ENCODE data around the gene FAM237A.
A peak's percentile ranks its signal among the peaks of the same experiment; 100 is the strongest.

FAM237A gene

GRCh38 chr2:206642075-206643025, at the start of gene FAM237A:
TSS of gene FAM237A (plus strand) at chr2:206642487. CDS start at chr2:206644237, 1,750 bp downstream.
- peak; percentile 2 to 9 (median 3) for DNase-seq (ENCODE audit: low read depth in 3 of 3)

GRCh38 chr2:206597717-206598218, 44.5 kb upstream of the FAM237A start:
- DNase-seq (ENCODE audit: low read depth in 3 of 3): no peak

GRCh38 chr2:206603243-206603642, 39.0 kb upstream of the FAM237A start:
- DNase-seq (ENCODE audit: low read depth in 3 of 3): no peak

DNA sequence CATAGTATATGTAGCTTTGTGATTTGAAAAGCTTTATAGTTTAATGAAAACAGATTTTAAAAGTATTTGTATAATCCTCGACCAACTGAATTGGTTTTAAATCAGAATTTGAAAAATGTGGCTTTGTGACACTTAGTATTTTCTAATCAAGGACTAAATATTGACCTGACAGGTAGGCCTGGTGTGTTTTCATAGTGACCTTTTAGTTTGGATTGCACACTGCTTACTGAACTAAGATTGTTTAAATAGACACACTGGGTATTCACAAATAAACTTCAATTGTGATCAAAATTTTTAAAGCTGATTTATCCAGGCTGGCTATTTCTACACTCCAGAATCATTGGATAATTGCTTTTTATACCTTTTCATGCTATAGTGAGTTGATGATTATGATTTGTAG, 31.8 kb upstream of the FAM237A start:
- no peak for DNase-seq (ENCODE audit: low read depth in 3 of 3)

DNA sequence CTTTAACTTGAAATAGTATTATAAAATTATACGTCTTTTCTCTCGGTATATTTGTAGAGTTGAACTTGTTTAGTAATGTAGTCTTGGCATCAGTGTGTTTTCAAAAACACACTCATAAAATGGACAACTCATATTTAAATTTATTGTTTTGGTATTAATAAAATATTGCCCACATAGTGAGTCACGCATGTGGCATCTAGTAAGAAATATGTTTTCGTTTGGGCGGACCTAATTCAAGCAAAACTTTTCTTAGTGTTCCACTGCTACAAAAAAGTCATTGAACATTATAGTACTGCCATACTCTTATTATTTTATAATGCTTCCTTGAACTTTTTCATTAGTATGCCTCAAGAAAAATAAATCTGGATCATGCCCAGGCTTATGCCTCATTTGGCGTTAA, 31.1 kb upstream of the FAM237A start:
- DNase-seq (ENCODE audit: low read depth in 3 of 3): no peak

DNA sequence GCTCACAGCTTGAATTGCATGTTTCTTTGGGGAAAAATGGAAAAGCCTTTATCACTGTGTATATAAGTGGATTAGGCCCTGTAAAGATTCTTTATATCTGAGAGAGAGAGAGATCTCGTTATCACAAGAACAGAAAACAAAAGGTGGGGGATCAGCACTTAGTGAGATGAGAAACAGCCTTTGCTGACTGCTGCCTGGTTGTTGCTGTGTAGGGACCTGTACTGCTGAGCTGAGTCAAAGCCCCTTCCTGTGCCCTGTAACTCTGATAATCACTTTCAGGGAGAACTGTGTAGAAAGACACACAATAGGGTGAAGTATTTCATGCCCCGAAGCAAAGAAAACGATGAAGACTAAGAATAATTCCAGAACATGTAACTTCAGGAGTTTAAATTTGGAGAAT, 30.6 kb upstream of the FAM237A start:
- no peak for DNase-seq (ENCODE audit: low read depth in 3 of 3)

DNA sequence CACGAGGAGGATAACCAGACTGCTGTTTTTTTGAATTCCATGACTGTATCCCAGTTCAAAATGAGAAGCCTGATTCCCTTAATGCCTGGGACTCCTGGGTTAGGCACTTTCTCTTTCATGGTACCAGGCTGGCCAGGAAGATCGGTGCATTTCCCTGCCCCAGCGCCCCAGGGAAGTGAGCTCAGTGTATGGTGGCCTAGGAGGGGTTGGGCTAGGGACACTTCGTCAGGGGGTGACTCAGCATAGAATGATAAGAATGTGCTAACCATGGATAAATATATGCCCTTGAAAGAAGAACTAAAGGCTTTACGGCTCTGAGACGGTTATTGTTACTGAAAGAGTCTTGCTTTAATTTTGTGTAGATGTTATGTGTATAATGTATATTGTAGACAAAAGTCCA, 27.5 kb upstream of the FAM237A start:
- DNase-seq (ENCODE audit: low read depth in 3 of 3): no peak

GRCh38 chr2:206615417-206616089, 26.7 kb upstream of the FAM237A start:
- no peak for DNase-seq (ENCODE audit: low read depth in 3 of 3)

DNA sequence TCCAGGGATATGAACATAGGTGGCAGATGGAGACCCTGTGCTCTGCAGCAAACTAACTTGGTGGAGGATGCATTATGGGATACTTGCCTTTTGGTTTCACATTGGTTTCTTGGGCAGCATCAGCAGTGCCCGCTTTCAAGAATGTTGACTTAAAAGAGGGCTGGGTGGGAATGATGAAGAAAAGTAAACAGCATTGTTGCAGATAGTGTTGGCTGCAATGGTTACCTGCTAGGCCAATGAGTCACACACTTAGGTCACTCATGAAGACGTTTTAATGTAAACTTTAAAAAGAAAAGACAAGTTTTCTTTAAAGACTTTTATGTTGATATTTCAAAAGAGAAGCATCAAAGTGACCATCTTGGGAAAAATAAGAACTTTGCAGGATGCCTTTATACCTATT, 26.1 kb upstream of the FAM237A start:
- DNase-seq (ENCODE audit: low read depth in 3 of 3): no peak

DNA sequence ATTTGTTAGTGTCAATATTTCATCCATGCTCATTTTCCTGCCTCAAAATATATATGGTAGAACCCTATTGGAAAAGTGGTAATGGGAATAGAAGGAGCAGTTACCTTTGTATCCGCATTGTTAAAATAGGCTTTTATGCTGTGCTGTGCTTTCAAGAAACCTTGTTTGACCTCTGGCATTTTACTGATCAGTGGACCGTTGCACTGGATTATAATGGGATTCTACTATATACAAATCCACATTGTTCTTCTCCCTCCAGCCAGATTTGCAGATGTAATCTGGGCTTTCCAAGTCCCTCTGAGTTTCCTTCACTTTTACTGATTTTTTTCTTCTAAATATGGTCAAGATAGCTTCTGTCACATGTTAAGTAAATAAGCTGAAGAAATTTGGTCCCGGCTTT, 23.3 kb upstream of the FAM237A start:
- DNase-seq (ENCODE audit: low read depth in 3 of 3): no peak

DNA sequence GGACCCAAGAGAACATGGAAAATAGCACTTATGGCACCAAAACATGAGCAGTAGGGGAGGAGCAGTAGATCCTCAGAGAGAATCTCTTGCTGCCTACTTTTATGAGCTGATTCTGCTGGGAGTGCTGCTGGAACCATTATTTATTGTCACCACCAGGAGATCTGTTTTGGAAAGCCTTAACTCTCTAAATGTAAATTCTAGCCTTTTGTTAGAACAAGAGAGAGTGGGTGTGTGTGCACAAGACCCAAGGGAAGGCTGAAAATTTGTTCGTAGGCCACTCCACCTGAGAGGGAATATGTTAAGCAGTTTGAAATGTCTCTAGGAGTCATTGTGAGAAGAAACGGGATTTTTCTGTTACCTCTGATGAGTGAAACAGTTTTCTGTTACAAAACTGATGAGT, 16.2 kb upstream of the FAM237A start:
- no peak for DNase-seq (ENCODE audit: low read depth in 3 of 3)

- DNase-seq (ENCODE audit: low read depth in 3 of 3): no peak
Measured at GRCh38 chr2:206627632-206628031, 14.7 kb upstream of the FAM237A start.

GRCh38 chr2:206631340-206631739, 10.9 kb upstream of the FAM237A start:
- DNase-seq (ENCODE audit: low read depth in 3 of 3): no peak

- DNase-seq (ENCODE audit: low read depth in 3 of 3): no peak
Measured at GRCh38 chr2:206635015-206635414, 7.3 kb upstream of the FAM237A start.

GRCh38 chr2:206639636-206640035, 2.7 kb upstream of the FAM237A start:
- no peak for DNase-seq (ENCODE audit: low read depth in 3 of 3)

GRCh38 chr2:206641226-206641625, 1.1 kb upstream of the FAM237A start:
- no peak for DNase-seq (ENCODE audit: low read depth in 3 of 3)

GRCh38 chr2:206647985-206648384, 5.7 kb downstream of the FAM237A start:
- no peak for DNase-seq (ENCODE audit: low read depth in 3 of 3)

DNA sequence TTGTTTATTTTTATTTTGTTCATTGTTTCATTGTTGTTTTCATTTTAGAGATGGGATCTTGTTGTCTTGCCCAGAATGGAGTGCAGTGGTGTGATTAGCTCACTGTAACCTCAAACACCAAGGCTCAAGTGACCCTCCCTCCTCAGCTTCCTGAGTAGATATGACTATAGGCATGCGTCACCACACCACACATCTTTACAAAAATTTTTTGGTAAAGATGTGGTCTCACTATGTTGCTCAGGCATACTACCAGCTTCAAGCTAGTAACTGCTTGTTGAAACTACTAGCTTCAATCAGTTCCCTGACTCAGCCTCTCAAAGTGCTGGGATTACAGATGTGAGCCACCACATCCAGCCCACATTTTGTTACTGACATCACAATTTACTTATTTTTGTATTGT, 14.8 kb downstream of the FAM237A start:
- no peak for DNase-seq (ENCODE audit: low read depth in 3 of 3)

DNA sequence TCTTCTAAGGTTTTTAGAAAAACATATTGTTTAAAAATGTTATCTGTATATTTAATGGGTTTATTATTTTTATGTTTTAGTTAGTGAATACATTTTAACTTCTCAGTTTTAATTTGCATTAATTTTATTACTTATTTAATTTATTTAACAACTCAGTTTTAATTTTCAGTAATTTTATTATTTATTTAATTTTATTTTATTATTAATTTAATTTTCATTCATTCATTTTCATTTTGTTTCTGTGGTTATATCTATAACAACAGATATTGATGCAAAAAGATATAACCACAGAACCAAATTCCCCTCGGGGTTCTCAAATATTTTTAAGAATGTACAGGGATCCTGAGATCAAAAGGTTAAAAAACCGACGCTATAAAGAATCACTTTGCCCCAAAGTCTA, 23.0 kb downstream of the FAM237A start:
- no peak for DNase-seq (ENCODE audit: low read depth in 3 of 3)

DNA sequence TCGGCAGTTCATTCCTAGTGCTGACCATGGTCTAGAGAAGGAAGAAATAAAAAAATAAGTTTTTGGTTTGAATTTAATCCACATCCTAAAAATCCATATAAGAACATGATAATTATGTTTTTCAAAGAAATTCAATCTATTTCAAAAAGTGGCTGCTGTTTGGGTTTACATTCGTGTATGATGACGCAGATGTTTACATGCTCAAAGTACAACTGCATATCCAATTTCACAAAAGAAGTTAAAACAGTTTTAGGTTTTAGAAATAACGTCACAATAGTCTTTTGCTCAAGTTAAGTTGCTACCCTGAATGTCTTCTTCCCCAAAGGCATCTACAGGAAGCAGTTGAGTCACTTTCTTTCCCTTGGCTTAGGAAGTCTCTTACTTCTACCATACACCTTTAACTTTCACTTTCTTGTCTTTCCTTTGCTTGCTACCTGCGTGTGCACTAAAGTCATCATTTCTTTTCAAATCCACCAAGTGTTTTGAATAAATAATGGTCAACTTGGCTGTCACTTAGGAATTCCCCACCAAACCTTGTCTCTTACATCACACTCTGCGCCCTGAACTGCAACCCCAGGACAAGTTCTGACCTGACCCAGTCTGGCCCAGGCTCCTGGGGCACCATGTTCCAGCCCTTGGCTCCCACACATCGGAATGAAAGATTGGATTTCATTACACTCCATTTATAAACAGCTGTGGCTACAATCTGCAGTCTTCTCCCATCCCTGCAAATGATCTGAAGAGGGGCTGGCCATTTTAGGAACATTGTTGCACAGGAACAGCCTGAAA, 28.4 kb downstream of the FAM237A start:
- no peak for DNase-seq (ENCODE audit: low read depth in 3 of 3)

- no peak for DNase-seq (ENCODE audit: low read depth in 3 of 3)
Measured at GRCh38 chr2:206683546-206683945, 41.3 kb downstream of the FAM237A start.

GRCh38 chr2:206688453-206688852, 46.2 kb downstream of the FAM237A start:
- DNase-seq (ENCODE audit: low read depth in 3 of 3): no peak
